ENCODE measurements around the gene LUC7L3. TPM values are rescaled to one million over a fixed set of nuclear protein-coding genes. Genes with fewer than 3 reads are reported as not detected.

The LUC7L3 gene
- total RNA-seq, 4 donors from 2014 or later: 62.8 to 984 (median 159) TPM

DNA sequence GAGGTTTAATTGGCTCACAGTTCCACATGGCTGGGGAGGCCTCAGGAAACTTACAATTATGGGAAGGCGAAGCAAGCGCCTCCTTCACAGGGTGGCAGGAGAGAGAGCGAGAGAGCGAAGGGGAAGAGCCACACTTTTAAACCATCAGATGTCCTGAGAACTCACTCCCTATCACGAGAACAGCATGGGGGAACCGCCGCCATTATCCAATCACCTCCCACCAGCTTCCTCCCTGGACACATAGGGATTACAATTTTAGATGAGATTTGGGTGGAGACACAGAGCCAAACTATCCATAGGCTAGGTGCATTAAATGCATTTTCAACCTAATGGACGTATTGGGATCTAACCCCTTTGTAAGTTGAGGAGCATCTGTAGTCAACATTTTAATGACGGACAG, 6.8 kb upstream of the LUC7L3 start:
- TF ChIP-seq, protein P1, sequence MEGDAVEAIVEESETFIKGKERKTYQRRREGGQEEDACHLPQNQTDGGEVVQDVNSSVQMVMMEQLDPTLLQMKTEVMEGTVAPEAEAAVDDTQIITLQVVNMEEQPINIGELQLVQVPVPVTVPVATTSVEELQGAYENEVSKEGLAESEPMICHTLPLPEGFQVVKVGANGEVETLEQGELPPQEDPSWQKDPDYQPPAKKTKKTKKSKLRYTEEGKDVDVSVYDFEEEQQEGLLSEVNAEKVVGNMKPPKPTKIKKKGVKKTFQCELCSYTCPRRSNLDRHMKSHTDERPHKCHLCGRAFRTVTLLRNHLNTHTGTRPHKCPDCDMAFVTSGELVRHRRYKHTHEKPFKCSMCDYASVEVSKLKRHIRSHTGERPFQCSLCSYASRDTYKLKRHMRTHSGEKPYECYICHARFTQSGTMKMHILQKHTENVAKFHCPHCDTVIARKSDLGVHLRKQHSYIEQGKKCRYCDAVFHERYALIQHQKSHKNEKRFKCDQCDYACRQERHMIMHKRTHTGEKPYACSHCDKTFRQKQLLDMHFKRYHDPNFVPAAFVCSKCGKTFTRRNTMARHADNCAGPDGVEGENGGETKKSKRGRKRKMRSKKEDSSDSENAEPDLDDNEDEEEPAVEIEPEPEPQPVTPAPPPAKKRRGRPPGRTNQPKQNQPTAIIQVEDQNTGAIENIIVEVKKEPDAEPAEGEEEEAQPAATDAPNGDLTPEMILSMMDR (IDR thresholded peaks at IDR 0.05): no peak
- TF ChIP-seq POLR2A (IDR thresholded peaks at IDR 0.05): no peak
- TF ChIP-seq EP300 (IDR thresholded peaks at IDR 0.05; ENCODE audit: low read depth): no peak
- TF ChIP-seq POLR2AphosphoS5 (IDR thresholded peaks at IDR 0.05): no peak
- in situ Hi-C loops (cut with MboI; ENCODE audit: low pct_ligation_motif_present in 1 of 4, low pct_unique_long_range_greater_than_20kb in 1 of 4, low sequenced_read_pairs in 3 of 4): no loop called here
- 91% methylated on average over 9 of the region's 9 CpGs for WGBS, 2 donors (ENCODE audit: low coverage in 1 of 2)

DNA sequence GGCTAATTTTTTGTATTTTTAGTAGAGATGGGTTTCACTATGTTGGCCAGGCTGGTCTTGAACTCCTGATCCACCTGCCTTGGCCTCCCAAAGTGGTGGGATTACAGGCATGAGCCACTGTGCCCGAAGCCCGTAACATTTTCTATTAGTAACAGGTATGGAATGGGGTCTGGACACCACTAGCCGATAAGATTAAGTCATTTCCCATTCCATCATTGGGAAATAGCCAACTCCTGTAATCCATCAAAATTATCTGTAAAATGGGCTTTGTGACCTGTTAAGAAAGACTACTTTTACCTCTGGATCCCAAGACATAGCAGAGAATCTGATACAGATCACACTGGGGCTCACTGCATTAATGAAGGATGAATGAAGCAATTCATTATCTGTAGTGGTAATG, 3.9 kb upstream of the LUC7L3 start:
- no peak for DNase-seq

More for the DNA sequence above, 6.8 kb upstream of the LUC7L3 start:
- Histone ChIP-seq H3K4me3 (no peak overlapping the region), H3K27me3 (no peaks in the 10 kb centered on the region), H3K27ac (no peak overlapping the region), H3K36me3 (no peaks in the 10 kb centered on the region), H3K4me1 (peaks cover 11 to 19% (median 17%) of the 10 kb centered on the region in 4 donors), H3K9me3 (no peaks in the 10 kb centered on the region)
- intact Hi-C loops (cut with DNase I; ENCODE audit: low total_unique reads): no loop called here
- DNase-seq: no peak

DNA sequence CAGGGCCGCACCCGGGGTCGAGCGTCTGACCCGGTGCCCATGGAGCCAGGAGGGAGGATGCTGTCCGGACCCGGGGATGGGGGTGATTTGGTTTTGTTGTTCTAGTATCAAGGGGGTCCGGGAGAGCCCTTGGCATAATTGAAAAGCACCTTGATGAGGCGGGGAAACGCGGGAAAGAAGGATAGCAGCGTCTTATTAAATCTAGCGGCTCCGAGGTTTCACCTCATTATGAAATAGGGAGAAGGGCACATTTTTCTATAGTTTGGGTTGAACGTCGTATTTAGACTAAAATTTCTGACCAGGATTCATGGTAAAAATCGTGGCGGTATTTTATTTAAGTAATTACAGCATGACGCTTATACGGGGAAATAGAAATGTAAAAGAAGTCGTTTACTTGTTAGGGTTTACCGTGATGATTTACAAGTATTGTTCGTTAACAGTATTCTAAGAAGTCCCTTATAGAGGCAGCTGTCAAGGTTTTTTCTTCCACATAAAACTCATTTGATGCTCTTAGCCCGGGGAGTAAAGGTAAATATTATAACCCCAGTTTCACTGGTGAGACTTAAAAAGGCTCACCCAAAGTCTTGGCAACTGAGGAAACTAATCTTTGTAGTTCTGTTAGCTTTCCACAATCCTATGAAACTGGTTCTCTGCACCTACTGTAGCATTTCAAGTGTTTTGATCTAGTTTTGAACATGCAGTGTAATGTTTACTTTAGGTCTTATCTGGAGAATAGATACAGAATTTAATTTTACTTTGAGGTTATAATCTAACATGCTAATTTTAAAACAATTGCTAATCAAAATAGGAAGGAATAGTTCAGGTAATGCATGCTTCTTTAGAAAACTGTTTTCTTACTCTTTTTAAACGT, 756 bp downstream of the LUC7L3 start:
- Histone ChIP-seq H3K27me3 (no peaks in the 10 kb centered on the region), H3K36me3 (no peaks in the 10 kb centered on the region), H3K4me1 (peaks cover 25 to 51% (median 43%) of the 10 kb centered on the region in 4 donors), H3K27ac (peak overlapping the region; percentile 97 to 99 (median 98)), H3K9me3 (no peaks in the 10 kb centered on the region), H3K4me3 (peak overlapping the region; percentile 76 to 94 (median 89))
- 0 to 1% methylated on average over 16 to 25 of the region's 25 CpGs for WGBS, 2 donors (ENCODE audit: low coverage in 1 of 2)
- no peak for TF ChIP-seq POLR2A (IDR thresholded peaks at IDR 0.05)
- TF ChIP-seq, protein P1 (IDR thresholded peaks at IDR 0.05): no peak
- TF ChIP-seq POLR2AphosphoS5 (IDR thresholded peaks at IDR 0.05): no peak
- no peak for TF ChIP-seq EP300 (IDR thresholded peaks at IDR 0.05; ENCODE audit: low read depth)
- intact Hi-C loops (cut with DNase I; ENCODE audit: low total_unique reads): no loop called here
- in situ Hi-C loops (cut with MboI; ENCODE audit: low pct_ligation_motif_present in 1 of 4, low pct_unique_long_range_greater_than_20kb in 1 of 4, low sequenced_read_pairs in 3 of 4): no loop called here
- DNase-seq: no peak

More for the DNA sequence above, 3.9 kb upstream of the LUC7L3 start:
- intact Hi-C loops (cut with DNase I; ENCODE audit: low total_unique reads): no loop called here
- Histone ChIP-seq H3K9me3 (no peaks in the 10 kb centered on the region), H3K4me1 (peaks cover 0 to 5% (median 2%) of the 10 kb centered on the region in 4 donors), H3K36me3 (no peaks in the 10 kb centered on the region), H3K4me3 (no peak overlapping the region), H3K27me3 (no peaks in the 10 kb centered on the region), H3K27ac (no peak overlapping the region)
- 95 to 100% methylated on average over 3 of the region's 3 CpGs for WGBS, 2 donors (ENCODE audit: low coverage in 1 of 2)
- TF ChIP-seq POLR2AphosphoS5 (IDR thresholded peaks at IDR 0.05) (no peak), POLR2A (IDR thresholded peaks at IDR 0.05) (no peak)
- TF ChIP-seq, protein P1 (IDR thresholded peaks at IDR 0.05): no peak
- in situ Hi-C loops (cut with MboI; ENCODE audit: low pct_ligation_motif_present in 1 of 4, low pct_unique_long_range_greater_than_20kb in 1 of 4, low sequenced_read_pairs in 3 of 4): no loop called here

DNA sequence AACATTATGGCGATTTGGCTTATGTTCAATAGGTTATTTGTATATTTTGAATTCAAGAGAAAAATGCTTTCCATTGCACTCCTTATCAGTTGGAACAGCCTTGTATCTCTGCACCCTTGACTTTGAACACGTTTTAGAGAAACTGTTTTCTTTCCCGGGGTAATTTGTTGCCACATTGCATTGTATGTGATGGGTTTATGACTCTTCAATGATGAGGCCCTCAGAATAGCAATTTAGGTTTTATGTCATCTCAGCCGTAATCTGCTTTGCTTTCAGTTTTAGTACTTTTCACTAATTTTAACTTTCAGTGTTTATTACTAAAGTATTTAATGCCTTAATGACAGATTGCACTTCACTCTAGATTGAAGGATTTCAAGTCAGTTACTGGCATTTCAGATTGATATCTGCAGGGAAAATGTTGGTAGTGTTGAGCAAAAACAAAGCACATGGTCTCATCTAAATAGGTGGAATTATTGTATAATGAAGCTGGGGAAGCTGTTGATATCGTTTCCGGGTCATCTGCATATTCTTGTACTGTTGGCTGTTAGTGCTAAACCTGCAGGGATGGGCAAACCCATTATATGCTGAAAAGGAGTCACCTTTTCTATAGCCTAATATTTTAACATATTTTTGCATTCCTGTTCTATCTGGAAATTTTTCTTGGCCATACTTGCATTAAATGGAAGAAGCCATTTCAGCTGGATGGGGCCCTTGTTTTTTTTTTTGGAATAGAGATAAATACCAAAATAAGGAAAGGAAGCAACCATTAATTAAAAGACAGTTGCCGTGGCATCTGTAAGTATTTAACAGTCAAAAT, 2.0 kb downstream of the LUC7L3 start:
- in situ Hi-C loops (cut with MboI; ENCODE audit: low pct_ligation_motif_present in 1 of 4, low pct_unique_long_range_greater_than_20kb in 1 of 4, low sequenced_read_pairs in 3 of 4): no loop called here
- no peaks in the 10 kb centered on the region for H3K9me3 ChIP-seq
- no peaks in the 10 kb centered on the region for H3K27me3 ChIP-seq
- H3K27ac ChIP-seq: peak overlapping the region; percentile 97 to 99 (median 98)
- no peak for DNase-seq
- H3K4me3 ChIP-seq: peak overlapping the region in 3 of 4 donors; percentile 85 to 94 (median 93)
- H3K36me3 ChIP-seq: no peaks in the 10 kb centered on the region
- TF ChIP-seq EP300 (IDR thresholded peaks at IDR 0.05; ENCODE audit: low read depth): no peak
- no peak for TF ChIP-seq POLR2AphosphoS5 (IDR thresholded peaks at IDR 0.05)
- TF ChIP-seq, protein P1 (IDR thresholded peaks at IDR 0.05): no peak
- no peak for TF ChIP-seq POLR2A (IDR thresholded peaks at IDR 0.05)
- WGBS, 2 donors (ENCODE audit: low coverage in 1 of 2): 2 to 6% methylated on average over 7 of the region's 7 CpGs
- intact Hi-C loops (cut with DNase I; ENCODE audit: low total_unique reads): no loop called here
- H3K4me1 ChIP-seq: peaks cover 32 to 63% (median 55%) of the 10 kb centered on the region in 4 donors
